ENCODE data around the gene ARHGAP6.
"Not testable (repeated sequence)": the region's sequence is repeated elsewhere in the genome, so short reads cannot be mapped to it uniquely, and the experiment has no call there.

DNA sequence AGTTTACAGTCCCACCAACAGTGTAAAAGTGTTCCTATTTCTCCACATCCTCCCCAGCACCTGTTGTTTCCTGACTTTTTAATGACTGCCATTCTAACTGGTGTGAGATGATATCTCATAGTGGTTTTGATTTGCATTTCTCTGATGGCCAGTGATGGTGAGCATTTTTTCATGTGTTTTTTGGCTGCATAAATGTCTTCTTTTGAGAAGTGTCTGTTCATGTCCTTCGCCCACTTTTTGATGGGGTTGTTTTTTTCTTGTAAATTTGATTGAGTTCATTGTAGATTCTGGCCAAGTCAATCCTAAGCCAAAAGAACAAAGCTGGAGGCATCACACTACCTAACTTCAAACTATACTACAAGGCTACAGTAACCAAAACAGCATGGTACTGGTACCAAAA is 146.5 kb downstream of the ARHGAP6 start:
- TF ChIP-seq CTCF, POLR2A (IDR thresholded peaks at IDR 0.05): not testable (repeated sequence)

Data from lower leg skin (tissue), 3 donors.